WERI-Rb-1 (cell line): ENCODE data around the gene KIF18A.

ENCODE experiments used
- DNase-seq: peaks from one replicate; pipeline ENCODE4 v3.0.0-alpha.2; 2020
- H3K27ac ChIP-seq: fragments of 250-450 bp; sonication (Bioruptor Pico); 2 replicates; pipeline ENCODE4 v1.5.1; 2020; ENCODE audit warnings: mild to moderate bottlenecking, moderate library complexity
- H3K27me3 ChIP-seq: fragments of 250-450 bp; sonication (Bioruptor Pico); 2 replicates; pipeline ENCODE4 v1.5.1; 2021; ENCODE audit warnings: mild to moderate bottlenecking, low read depth, moderate library complexity; ENCODE audit not compliant: insufficient read depth, severe bottlenecking
- H3K36me3 ChIP-seq: fragments of 250-450 bp; sonication (Bioruptor Pico); 2 replicates; pipeline ENCODE4 v1.5.1; 2020; ENCODE audit warnings: mild to moderate bottlenecking, moderate library complexity
- H3K4me3 ChIP-seq: 2 replicates; pipeline ENCODE4 v1.5.1; 2011; ENCODE audit warnings: low read depth, mild to moderate bottlenecking, control low read depth, low read length
- H3K9me3 ChIP-seq: fragments of 250-450 bp; sonication (Bioruptor Pico); 2 replicates; pipeline ENCODE4 v1.5.1; 2021; ENCODE audit warnings: mild to moderate bottlenecking, moderate library complexity; ENCODE audit not compliant: severe bottlenecking
- TF ChIP-seq, protein P1 (sequence below): IDR thresholded peaks from 2 replicates; pipeline ENCODE4 v1.5.1; 2011; ENCODE audit warnings: low read depth, mild to moderate bottlenecking, control low read depth, inconsistent platforms, low read length

The KIF18A gene

GRCh38 chr11:27998552-27998951 lies 109.4 kb downstream of the KIF18A start:
- peaks cover 2% of the 10 kb centered on the region for H3K9me3 ChIP-seq
- no peak overlapping the region for H3K4me3 ChIP-seq
- no peaks in the 10 kb centered on the region for H3K27me3 ChIP-seq
- TF ChIP-seq, protein P1, sequence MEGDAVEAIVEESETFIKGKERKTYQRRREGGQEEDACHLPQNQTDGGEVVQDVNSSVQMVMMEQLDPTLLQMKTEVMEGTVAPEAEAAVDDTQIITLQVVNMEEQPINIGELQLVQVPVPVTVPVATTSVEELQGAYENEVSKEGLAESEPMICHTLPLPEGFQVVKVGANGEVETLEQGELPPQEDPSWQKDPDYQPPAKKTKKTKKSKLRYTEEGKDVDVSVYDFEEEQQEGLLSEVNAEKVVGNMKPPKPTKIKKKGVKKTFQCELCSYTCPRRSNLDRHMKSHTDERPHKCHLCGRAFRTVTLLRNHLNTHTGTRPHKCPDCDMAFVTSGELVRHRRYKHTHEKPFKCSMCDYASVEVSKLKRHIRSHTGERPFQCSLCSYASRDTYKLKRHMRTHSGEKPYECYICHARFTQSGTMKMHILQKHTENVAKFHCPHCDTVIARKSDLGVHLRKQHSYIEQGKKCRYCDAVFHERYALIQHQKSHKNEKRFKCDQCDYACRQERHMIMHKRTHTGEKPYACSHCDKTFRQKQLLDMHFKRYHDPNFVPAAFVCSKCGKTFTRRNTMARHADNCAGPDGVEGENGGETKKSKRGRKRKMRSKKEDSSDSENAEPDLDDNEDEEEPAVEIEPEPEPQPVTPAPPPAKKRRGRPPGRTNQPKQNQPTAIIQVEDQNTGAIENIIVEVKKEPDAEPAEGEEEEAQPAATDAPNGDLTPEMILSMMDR: no peak
- no peaks in the 10 kb centered on the region for H3K36me3 ChIP-seq
- no peak for DNase-seq
- H3K27ac ChIP-seq: no peak overlapping the region

GRCh38 chr11:27997344-27997743 lies 110.6 kb downstream of the KIF18A start:
- TF ChIP-seq, protein P1: no peak
- no peak overlapping the region for H3K4me3 ChIP-seq
- peaks cover 2% of the 10 kb centered on the region for H3K9me3 ChIP-seq
- H3K27me3 ChIP-seq: no peaks in the 10 kb centered on the region
- no peaks in the 10 kb centered on the region for H3K36me3 ChIP-seq
- no peak overlapping the region for H3K27ac ChIP-seq
- DNase-seq: no peak

DNA sequence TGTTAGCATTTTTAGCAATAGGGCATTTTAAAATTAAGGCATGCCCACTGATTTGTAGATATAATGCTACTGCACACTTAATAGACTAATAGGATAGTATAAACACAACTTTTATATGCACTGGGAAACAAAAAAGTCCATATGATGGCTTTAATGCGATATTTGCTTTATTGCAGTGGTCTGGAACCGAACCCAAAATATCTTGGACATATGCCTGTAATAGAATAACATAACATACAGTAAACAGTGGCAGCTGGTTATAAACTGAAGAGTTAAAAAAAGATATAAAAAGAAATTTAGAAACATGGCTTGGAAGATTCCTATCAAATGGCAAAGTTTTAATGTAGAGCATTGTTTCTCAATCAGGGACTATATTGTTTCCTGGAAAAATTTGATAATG lies 111.9 kb downstream of the KIF18A start:
- no peak for DNase-seq
- Histone ChIP-seq H3K9me3 (no peaks in the 10 kb centered on the region), H3K36me3 (no peaks in the 10 kb centered on the region), H3K27ac (no peak overlapping the region), H3K4me3 (no peak overlapping the region), H3K27me3 (no peaks in the 10 kb centered on the region)
- TF ChIP-seq, protein P1: no peak

DNA sequence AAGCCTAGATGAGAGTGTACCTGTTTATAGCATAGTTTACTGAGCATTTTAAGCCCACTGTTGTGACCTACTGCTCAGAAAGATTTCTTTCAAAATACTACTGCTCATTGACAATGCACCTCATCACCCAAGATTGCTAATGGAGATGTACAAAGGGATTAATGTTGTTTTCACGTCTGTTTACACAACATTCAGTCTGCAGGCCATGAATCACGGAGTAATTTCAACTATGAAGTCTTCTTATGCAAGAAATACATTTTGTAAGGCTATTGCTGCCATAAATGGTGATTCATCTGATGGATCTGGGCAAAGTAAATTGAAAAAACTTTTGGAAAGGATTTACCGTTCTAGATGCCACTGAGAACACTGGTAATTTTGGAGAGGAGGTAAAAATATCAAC lies 112.9 kb downstream of the KIF18A start:
- Histone ChIP-seq H3K27ac (no peak overlapping the region), H3K36me3 (no peaks in the 10 kb centered on the region), H3K9me3 (no peaks in the 10 kb centered on the region), H3K4me3 (no peak overlapping the region), H3K27me3 (no peaks in the 10 kb centered on the region)
- TF ChIP-seq, protein P1: no peak
- no peak for DNase-seq

DNA sequence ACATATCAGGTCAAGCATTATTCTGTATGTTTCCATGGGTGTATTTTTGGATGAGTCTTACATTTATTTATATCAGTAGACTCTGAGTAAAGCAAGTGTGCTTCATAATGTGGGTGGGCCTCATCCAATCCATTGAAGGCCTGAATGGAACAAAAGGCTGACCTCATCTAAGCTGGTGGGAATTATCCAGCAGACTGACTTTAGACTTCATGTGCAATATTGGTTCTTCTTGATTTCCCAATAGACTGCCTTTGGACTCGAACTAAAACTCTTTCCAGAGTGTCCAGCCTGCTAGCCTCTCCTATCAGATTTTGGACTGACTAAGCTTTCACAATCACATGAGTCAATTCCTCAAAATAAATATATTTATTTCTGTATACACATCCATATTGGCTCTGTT lies 116.2 kb downstream of the KIF18A start:
- no peaks in the 10 kb centered on the region for H3K9me3 ChIP-seq
- no peaks in the 10 kb centered on the region for H3K27me3 ChIP-seq
- TF ChIP-seq, protein P1: no peak
- no peaks in the 10 kb centered on the region for H3K36me3 ChIP-seq
- H3K27ac ChIP-seq: no peak overlapping the region
- H3K4me3 ChIP-seq: no peak overlapping the region
- DNase-seq: no peak

- H3K4me3 ChIP-seq: no peak overlapping the region
- TF ChIP-seq, protein P1: no peak
- DNase-seq: no peak
- no peaks in the 10 kb centered on the region for H3K36me3 ChIP-seq
- no peaks in the 10 kb centered on the region for H3K27me3 ChIP-seq
- no peak overlapping the region for H3K27ac ChIP-seq
- no peaks in the 10 kb centered on the region for H3K9me3 ChIP-seq
Measured at GRCh38 chr11:27977527-27977926, 130.4 kb downstream of the KIF18A start.
